HG03060 (cell line): ENCODE results near the gene MRPL44.

Source experiments
- ATAC-seq: cut with Tn5 transposase; IDR thresholded peaks from one replicate; pipeline ENCODE4 v1.9.1; 2021; ENCODE audit warnings: low read depth, moderate number of reproducible peaks; ENCODE audit not compliant: unreplicated experiment

Gene MRPL44

DNA sequence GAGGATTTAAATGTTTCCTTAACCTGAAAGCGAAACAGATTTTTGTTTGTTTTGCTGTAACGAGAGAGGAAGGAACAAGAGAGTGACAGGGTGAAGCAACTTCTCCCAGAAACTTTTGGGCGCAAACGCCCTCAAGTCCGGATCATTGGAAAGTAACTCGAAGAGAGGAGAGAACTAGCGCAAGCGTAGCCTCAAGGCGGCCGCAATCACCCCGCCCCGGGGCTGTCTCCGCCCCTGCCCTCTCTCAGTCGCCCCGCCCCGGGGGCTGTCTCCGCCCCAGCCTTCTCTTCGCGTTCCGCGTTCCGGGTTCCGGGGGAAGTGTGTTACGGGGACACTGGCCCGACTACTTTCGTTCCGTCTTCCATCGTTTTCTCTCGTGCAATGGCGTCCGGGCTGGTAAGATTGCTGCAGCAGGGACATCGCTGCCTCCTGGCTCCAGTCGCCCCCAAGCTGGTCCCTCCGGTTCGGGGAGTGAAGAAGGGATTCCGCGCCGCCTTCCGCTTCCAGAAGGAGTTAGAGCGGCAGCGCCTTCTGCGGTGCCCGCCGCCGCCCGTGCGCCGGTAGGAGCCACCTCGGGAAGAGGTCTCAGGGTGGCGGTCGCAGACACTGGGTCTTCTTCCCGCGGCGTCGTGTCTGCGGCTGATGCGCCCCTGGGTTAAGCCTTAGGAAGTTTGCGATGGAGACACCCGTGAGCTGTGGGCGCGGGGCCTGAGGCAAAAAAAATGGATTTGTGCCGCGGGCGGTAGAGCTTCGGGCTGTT lies at the start of gene MRPL44:
MRPL44 (plus strand) TSS at position 372 of the 760 bp plus-strand sequence; CDS start at position 382, 10 bp downstream.
- ATAC-seq: peak; percentile 55

DNA sequence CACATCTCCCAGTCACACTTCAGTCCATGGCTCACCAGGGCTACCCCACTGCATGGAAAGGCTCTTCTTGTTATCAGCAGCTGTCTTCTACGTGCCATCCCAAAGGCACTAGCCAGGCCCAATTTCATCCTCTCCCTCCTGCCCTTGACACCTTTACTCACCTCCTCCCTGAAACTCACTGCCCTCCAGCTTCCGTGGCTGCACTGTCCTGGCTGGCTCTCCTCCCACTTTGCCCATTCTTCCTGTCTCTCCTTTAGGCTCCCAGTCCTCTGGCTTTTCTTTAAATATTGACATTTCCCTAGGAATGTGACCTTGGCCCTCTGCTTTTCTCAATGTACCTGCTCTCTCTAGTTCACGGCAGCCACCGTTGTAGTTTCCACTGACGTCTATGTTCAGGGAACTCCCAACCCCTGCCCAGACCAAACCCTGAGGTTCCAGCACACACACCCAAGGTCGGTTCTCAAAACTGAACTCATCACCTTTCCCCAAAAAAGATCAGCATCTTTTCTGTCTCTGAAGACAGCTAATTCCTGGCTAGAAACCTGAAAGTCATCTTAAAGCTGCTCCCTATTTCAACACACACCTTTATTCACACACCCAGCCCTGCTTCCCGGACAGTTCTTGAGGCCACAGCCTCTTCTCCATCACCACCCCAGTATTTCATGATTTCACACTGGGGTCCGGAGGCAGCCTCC lies 48.8 kb upstream of the MRPL44 start:
- ATAC-seq: no peak

DNA sequence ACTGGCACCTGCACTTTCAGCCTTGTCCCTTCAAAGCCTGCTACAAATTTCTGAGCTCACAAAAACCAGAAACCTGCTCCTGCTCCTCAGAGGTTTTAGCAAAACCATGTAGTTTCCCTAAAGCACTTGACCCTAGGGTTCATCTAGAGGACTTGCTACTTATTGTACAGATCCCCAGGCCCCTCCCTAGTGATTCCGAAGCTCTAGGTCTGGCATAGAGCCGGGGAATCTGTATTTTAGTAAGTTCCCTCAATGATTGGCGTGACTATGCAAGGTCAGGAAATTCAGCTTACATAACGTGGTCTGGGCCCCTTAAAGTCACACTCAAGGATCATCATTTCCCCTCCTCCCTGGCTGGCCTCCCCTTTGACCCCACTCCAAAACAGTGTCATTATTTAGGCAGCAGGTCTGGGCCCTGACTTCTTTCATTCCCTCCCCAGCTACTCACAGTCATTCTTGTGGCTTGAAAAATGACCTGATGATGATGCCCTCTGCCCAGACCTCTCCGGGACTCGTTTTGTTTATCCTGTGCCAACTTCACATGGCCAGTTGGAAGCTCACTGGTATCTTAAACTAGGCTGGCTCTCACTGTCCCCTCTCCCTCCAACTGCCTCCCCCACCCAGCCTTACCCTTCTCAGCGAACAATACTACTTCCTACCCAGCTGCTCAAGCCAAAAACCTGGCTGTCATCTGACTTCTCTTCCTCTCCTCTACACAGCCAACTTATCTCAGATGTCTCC lies 48.1 kb upstream of the MRPL44 start:
- no peak for ATAC-seq

DNA sequence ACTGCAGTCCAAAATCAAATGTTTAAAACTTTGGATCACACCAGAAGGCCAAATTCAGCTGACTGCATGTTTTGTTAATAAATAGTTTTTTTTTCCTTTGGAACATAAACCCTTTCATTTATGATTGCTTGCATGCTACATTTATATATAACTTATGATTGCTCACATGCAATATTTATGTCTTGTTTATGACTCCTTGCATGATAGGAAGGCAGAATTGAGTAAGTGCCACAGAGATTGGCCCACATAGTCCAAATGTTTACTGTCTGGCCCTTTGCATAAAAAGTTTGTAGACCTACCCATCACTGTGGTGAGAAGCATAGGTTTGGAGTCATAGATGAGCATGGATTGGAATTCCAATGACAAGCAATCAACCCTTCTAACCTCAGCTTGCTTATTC lies 42.9 kb upstream of the MRPL44 start:
- no peak for ATAC-seq

DNA sequence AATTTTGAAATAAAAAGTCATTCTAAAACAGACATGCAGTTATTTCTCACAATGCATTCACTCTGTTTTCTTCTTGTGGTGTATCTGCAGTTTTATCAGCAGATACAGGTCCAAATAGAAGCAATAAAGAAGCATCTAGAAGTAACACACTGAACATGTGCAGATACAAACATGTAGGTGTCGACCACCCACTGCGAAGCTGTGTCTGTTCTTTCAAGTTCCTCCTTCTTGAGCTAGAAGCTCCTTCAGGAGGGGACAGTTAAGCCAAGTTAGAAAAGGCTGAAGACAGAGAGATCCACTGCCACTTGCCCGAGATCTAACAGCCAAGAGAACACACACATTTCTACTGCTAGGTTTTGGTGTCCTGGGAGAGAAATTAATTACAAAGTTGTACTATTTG lies 42.2 kb upstream of the MRPL44 start:
- no peak for ATAC-seq

DNA sequence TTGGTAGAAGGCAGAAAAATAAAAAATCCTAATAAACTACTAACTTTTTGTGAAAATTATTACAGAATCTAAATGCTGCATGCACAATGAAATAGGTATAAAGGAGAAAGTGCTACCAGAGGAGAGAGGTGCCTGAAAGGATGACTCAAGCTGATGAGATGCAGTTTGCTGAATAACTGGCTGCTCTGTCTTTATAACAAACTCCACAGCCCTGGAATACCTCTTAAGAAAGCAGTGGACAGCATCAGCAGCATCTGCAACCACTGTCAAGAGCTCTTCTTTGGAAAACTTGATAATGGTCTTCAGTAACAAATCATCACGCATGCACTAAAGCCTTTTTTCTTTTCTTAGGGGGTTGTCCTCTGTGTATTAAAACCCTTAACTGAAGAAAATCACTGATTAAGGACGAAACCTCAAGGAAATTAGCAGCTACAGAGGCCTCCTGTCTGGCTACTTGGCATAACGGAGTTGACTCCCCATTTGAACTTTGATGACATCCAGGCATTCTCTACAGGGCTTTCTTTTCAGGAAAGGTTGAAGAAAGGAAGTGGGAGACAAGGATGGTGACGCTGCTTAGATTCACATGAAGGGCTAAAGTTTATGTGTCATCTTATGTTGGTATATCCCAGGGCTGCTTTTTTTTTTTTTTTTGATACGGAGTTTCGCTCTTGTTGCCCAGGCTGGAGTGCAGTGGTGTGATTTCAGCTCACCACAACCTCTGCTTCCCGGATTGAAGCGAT lies 40.9 kb upstream of the MRPL44 start:
- ATAC-seq: no peak

DNA sequence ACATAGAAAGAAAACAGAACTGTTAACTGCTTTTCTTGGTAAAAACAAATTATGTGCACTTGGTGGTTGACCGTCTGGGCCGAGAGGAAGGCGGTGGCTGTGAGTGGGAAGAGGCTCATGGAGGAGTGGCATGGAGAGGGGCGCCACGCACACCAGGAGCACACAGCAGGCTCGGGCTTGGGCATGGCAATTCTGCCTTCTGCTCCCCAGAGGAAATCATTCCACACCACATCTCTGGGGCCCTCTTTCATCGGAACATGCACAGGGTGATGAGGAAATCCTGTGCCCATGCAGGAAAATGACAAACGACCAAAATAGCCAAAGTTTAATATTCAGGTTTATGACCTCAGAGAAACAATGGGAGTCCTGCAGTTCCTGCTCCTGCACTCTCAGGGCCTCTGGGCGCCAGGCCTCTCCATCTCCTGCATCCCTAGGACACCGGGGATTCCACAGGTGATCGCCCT lies 38.6 kb upstream of the MRPL44 start:
- ATAC-seq: no peak

DNA sequence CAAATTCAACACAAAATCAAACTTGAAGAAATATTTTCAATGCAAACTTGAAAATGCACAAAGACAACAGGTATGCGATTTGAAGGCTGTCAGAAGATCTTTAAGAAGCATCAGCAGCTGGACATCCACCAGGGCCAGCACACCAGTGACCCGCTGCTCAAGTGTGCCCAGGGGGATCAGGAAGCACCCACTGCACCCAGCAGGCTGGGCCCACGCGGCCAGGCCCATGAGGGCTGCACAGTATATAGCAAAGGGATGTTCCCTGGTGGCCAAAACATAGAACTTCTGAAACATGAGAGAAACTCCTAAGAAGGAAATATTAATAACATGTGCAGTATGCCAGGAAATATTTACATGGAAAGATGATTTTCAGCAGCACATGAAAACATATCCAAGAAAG lies 37.2 kb upstream of the MRPL44 start:
- ATAC-seq: no peak

DNA sequence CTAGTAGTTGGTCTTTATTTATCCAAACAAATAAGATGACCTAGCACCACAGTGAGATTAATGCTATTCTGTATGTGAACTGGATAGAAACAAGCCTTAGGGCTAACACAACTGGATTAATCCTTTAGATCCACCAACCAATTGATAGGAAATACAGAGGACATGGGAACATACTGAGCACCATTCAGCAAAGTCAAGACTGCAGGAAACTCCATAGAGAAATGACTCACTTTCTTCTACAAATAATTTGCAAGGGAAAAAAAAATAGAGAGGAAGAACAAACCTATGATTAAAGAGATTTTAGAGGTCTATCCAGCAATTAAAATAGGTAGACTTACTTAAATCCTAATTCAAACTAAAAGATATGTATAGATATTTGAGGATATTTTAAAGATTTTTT lies 36.1 kb upstream of the MRPL44 start:
- ATAC-seq: no peak

DNA sequence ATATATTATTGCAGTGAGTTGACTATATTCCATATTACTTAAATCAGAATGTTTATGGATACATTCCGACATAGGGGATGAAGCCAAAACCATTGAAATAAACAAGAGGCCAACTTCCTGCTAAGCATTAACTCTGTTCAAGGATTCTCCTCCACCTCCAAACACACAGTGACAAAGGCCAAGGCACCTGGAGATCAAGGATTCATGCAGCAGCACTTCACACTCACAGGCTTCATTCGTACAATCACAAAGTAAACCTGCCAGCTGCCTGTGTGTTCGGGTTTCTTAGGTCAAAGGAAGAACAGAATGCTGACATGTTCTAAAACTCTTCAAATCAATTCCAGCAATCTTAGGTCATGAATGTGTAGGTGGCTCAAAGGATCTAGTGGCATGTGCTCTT lies 35.0 kb upstream of the MRPL44 start:
- no peak for ATAC-seq

DNA sequence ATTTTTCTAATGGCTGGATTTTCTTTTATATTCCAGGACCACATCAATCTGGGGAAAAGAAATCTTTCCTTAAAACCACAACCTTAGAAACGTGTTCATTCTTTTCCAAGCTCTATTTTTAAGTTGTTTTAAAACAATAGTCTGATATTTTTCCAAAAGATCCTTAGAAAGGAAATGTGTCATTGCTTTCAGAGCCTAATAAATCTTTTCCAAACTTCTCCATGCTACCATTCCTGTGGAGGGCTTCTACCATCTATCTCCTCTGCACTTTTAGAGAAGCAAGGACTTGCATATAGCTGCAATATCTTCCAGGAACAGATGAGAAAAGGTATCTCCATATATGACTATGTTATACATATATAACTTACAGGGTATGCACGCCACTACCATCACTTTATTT lies 33.3 kb upstream of the MRPL44 start:
- ATAC-seq: no peak

DNA sequence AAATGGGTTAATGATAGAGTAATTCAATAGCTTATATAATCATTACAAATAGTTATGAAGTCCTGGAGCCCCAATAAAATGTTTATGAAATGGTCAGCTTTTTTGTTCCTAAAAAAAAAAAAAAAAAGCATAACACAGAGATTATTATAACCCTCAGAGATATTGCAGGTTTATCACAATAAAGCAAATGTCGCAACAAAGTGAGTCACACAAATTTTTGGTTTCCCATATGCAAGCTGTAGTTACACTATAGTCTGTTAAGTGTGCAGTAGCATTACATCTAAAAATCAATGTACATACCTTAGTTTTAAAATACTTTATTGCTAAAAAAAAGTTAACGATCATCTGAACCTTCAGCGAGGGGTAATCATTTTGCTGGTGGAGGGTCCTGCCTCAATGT lies 32.2 kb upstream of the MRPL44 start:
- no peak for ATAC-seq

DNA sequence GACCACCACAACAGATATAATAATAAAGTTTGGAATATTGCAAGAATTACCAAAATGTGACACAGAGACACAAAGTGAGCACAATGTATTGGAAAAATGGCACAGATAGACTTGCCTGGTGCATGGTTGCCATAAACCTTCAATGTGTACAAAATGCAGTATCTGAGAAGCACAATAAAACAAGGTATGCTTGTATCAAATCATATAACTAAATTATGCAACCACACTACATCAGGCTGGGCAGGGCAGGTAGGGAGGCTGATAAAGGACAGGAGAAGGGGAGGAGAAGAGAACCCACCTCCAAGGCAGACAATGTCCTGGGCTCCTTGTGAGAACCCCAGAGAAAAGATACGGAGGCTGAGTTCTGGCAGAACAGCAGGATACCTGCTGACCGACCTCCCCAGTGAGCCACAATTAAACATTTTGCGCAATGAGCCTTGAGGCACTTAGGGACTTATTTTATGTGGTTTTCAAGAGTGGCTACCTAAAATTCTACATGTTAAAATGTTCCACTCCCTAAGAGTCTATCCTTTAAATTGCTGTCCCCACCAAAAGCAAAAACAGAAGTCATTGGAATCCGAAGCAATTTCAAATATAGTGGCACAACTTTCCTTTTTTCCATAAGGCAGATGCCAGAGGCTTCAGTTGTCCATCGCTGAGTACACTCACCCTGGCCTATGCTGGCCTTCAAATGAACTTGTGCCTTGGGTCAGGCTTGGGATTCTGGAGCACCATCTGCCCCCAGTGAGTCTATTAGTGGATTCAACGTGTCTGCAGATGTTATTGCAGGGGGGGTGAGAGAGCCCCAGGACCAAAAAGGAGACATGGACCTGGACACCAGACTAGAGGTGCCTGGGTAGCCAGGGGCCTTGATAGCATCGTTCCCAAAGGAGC lies 28.9 kb upstream of the MRPL44 start:
- no peak for ATAC-seq

DNA sequence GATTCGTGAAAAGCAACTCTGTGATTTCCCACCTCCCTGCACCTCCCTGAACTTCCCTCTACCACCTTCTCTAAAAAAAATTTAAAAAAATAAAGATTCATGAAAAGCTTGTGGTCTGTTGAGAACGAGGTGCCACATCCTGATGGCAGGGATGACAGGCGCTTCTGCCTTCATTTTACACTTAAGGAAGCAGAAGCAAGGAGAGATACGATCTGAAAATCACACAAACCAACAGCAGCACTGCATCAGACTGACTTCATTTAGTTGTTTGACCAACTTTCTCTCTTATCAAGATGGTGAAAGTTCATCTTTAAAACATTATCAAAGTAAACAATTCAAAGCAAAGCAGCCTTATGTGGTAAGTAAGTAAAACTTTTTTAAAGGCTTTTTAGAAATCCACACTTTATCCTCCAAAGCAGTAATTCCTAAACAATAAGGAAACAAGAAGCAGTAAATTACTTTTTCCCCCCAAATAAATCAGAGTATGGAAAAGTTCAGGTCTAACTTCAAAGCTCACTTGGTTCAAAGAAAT lies 27.6 kb upstream of the MRPL44 start:
- ATAC-seq: no peak

DNA sequence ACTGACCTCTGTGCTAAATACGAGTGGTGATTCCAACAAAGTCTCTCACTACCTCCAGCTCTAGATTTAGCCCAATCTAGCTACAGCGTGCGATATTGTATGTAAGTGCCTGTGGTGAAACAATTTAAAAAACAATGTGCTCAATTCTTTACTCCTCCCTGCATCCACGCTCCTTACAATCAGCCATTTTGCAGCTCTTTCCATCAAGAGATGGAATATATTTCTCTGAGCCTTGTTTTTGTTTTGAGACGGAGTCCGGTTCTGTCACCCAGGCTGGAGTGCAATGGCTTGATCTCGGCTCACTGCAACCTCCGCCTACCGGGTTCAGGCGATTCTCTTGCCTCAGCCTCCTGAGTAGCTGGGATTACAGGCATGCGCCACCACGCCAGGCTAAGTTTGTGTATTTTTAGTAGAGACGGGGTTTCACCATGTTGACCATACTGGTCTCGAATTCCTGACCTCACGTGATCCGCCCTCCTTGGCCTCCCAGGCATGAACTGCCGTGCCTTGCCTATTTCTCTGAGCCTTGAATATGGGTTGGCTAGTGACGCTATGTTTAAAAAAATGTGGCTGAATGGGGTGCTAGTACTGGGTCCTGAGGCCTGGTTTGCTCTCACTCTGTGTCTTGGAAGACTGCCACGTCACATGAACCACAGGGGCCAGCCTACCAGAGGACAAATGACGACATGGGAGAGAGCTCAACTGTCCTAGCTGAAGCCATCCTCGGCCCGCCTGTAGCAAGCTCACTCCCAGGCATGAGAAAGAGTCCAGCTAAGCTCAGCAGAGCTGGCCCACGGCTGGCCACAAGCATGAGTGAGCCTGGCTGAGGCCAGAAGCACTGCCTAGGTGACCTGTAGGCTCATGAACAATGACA lies 26.9 kb upstream of the MRPL44 start:
- no peak for ATAC-seq

DNA sequence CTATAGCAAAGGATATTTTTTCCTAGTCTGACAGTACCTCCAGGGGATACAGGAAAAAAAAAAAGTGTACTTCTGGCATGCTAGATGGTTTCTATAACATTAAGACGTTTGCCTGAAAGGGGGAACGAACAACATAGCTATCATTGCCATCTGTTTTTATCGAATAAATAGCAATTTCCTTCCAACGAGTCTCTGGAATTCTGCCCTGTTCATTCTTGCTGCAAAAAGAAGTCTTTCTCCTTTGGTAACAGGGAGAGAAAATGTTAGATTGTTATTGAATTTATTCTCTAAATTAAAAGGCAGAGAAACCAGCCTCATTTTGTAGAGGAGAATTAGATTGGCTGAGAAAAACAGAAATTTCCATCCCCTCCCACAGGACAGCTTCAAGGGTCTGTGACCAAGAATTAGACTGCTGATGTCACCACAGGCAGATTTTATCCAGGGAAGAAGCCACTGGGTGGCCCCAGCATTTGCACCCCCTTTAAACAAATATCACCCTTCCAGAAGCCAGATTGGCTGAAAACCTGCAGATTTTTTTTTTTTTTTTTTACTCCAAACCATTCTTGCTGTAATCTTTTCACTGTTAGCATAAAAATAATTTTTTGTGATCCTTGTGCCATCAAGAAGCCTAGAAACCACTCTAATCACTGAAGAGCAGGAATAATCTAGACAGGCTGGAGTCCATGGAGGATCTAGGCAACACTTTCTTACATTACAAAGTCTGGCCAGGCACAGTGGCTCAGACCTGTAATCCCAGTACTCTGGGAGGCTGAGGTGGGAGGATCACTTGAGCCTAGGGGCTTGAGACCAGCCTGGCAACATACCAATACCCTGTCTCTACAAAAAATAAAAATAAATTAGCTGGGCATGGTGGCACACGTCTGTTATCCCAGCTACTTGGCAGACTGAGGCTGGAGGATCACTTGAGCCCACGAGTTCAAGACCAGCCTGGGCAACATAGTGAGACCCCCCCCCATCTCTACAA lies 24.2 kb upstream of the MRPL44 start:
- ATAC-seq: no peak

DNA sequence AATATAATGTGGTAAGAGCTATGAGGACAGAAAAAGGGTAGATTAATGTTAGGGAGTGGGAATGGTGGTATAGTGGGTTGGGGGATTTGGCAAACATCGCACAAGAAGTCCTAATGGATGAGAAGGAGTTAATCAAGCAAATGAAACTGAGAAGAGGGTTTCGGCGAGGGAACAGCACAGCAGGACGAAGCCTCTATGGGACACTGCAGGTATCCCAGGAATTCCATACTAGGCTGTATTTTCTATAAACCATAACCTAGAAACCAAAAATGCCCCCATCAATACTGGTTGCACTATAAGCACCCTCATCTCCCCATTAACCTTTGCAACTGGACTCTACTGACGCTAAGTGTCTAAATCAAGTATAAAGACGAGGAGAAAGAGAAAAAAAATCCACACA lies 22.4 kb upstream of the MRPL44 start:
- no peak for ATAC-seq
